ENCODE data around the gene ALOX5. TPM values are rescaled to one million over a fixed set of nuclear protein-coding genes. Genes with fewer than 3 reads are reported as not detected.
A peak's percentile ranks its signal among the peaks of the same experiment; 100 is the strongest.

ALOX5 gene
- total and polyA plus RNA-seq, 4 donors: 2.9 to 16.9 (median 8.4) TPM

DNA sequence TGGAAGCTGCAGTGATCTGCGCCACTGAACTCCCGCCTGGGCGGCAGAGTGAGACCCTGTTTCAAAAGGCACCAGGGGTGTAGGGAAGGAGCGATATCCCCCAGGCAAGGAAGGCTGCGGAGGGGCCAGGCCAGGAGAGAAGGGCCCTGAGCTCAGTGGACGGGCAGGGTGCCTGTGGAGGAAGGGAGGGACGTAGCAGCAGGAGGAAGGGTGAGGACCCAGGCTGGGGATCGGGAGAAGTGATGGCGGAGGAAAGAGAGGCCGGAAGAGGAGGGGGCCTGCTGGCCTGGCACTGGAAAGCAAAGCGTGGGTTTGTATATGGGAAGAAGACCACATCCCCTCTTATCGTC, 45.6 kb downstream of the ALOX5 start (continued):
- TF ChIP-seq, protein P1, sequence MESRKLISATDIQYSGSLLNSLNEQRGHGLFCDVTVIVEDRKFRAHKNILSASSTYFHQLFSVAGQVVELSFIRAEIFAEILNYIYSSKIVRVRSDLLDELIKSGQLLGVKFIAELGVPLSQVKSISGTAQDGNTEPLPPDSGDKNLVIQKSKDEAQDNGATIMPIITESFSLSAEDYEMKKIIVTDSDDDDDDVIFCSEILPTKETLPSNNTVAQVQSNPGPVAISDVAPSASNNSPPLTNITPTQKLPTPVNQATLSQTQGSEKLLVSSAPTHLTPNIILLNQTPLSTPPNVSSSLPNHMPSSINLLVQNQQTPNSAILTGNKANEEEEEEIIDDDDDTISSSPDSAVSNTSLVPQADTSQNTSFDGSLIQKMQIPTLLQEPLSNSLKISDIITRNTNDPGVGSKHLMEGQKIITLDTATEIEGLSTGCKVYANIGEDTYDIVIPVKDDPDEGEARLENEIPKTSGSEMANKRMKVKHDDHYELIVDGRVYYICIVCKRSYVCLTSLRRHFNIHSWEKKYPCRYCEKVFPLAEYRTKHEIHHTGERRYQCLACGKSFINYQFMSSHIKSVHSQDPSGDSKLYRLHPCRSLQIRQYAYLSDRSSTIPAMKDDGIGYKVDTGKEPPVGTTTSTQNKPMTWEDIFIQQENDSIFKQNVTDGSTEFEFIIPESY (IDR thresholded peaks at IDR 0.05): no peak

DNA sequence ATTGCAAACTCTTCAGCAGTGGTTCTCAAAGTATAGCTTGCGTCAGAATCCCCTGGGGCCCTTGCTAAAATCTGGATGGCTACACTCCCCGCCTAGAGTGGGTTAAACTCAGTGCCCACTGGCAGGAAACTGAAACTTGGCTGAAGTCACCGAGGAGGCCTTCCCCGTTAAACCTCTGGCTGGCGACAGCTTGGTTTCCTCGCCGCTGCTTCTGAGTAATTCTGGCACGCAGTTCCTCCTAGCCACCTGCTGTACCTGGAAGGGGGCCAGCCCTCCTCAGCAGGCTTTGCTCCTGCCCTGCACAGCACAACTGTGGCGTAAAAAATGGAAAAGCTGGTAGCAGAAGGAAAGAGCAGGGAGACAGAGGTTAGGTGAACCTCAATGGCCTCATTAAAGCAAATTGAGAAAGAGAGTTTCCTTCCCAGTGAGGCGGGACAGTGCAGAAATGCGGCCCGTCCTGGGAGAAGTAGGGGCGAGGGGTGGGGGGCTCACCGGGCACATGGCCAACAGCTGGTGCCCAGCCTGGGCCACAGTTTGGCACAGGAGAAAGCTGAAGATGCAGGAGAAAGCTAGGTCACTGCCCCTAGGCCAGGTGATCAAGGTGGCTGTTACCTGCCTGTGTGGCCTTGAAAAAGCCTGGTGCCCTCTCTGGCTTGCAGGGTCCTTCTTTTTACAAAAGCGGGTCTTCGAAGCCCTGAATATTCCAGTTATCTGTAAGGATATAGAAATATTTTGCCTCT, 46.6 kb downstream of the ALOX5 start:
- 48% methylated on average over 16 of the region's 16 CpGs for WGBS
- TF ChIP-seq SP1 (IDR thresholded peaks at IDR 0.05) (no peak), HNF4A (conservative IDR thresholded peaks at IDR 0.05) (no peak), YY1 (IDR thresholded peaks at IDR 0.05) (no peak), EGR1 (IDR thresholded peaks at IDR 0.05; ENCODE audit: low read depth in 2 of 2) (no peak), HNF4G (IDR thresholded peaks at IDR 0.05) (no peak), FOXA2 (IDR thresholded peaks at IDR 0.05) (no peak), TAF1 (conservative IDR thresholded peaks at IDR 0.05) (no peak), JUND (IDR thresholded peaks at IDR 0.05) (no peak), NR2F2 (IDR thresholded peaks at IDR 0.05) (no peak), GABPA (IDR thresholded peaks at IDR 0.05 in 1 of 2, conservative IDR thresholded peaks at IDR 0.05 in 1 of 2) (no peak), RAD21 (IDR thresholded peaks at IDR 0.05) (no peak), RXRA (IDR thresholded peaks at IDR 0.05) (no peak), FOXA1 (IDR thresholded peaks at IDR 0.05) (no peak)
- TF ChIP-seq, protein P2, sequence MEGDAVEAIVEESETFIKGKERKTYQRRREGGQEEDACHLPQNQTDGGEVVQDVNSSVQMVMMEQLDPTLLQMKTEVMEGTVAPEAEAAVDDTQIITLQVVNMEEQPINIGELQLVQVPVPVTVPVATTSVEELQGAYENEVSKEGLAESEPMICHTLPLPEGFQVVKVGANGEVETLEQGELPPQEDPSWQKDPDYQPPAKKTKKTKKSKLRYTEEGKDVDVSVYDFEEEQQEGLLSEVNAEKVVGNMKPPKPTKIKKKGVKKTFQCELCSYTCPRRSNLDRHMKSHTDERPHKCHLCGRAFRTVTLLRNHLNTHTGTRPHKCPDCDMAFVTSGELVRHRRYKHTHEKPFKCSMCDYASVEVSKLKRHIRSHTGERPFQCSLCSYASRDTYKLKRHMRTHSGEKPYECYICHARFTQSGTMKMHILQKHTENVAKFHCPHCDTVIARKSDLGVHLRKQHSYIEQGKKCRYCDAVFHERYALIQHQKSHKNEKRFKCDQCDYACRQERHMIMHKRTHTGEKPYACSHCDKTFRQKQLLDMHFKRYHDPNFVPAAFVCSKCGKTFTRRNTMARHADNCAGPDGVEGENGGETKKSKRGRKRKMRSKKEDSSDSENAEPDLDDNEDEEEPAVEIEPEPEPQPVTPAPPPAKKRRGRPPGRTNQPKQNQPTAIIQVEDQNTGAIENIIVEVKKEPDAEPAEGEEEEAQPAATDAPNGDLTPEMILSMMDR (IDR thresholded peaks at IDR 0.05; ENCODE audit: low read depth, low read length, missing input control): no peak
- TF ChIP-seq, protein P3, sequence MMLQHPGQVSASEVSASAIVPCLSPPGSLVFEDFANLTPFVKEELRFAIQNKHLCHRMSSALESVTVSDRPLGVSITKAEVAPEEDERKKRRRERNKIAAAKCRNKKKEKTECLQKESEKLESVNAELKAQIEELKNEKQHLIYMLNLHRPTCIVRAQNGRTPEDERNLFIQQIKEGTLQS (IDR thresholded peaks at IDR 0.05): no peak
- TF ChIP-seq, protein P4, sequence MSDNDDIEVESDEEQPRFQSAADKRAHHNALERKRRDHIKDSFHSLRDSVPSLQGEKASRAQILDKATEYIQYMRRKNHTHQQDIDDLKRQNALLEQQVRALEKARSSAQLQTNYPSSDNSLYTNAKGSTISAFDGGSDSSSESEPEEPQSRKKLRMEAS (IDR thresholded peaks at IDR 0.05): no peak
- TF ChIP-seq, protein P1 (IDR thresholded peaks at IDR 0.05): no peak
- TF ChIP-seq, protein P5, sequence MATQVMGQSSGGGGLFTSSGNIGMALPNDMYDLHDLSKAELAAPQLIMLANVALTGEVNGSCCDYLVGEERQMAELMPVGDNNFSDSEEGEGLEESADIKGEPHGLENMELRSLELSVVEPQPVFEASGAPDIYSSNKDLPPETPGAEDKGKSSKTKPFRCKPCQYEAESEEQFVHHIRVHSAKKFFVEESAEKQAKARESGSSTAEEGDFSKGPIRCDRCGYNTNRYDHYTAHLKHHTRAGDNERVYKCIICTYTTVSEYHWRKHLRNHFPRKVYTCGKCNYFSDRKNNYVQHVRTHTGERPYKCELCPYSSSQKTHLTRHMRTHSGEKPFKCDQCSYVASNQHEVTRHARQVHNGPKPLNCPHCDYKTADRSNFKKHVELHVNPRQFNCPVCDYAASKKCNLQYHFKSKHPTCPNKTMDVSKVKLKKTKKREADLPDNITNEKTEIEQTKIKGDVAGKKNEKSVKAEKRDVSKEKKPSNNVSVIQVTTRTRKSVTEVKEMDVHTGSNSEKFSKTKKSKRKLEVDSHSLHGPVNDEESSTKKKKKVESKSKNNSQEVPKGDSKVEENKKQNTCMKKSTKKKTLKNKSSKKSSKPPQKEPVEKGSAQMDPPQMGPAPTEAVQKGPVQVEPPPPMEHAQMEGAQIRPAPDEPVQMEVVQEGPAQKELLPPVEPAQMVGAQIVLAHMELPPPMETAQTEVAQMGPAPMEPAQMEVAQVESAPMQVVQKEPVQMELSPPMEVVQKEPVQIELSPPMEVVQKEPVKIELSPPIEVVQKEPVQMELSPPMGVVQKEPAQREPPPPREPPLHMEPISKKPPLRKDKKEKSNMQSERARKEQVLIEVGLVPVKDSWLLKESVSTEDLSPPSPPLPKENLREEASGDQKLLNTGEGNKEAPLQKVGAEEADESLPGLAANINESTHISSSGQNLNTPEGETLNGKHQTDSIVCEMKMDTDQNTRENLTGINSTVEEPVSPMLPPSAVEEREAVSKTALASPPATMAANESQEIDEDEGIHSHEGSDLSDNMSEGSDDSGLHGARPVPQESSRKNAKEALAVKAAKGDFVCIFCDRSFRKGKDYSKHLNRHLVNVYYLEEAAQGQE (IDR thresholded peaks at IDR 0.05): no peak
- Histone ChIP-seq H3K36me3 (ENCODE audit: control insufficient read depth in 4 of 4, insufficient read depth in 3 of 4, low read depth in 1 of 4, low read length in 3 of 4) (no peaks in the 10 kb centered on the region), H3K4me1 (ENCODE audit: control insufficient read depth in 4 of 4, insufficient read depth in 4 of 4, low read length in 3 of 4) (peaks cover 0 to 15% (median 10%) of the 10 kb centered on the region in 4 donors), H3K9me3 (ENCODE audit: control insufficient read depth in 4 of 4, low read length in 3 of 4) (no peaks in the 10 kb centered on the region), H3K9ac (ENCODE audit: low read depth in 1 of 2, low read length in 2 of 2) (no peak overlapping the region), H3K4me3 (ENCODE audit: low read depth in 1 of 3, low read length in 3 of 3) (no peak overlapping the region), H3K27me3 (ENCODE audit: control insufficient read depth in 4 of 4, insufficient read depth in 4 of 4, low read length in 3 of 4) (no peaks in the 10 kb centered on the region), H3K27ac (ENCODE audit: low read depth in 1 of 2, low read length in 2 of 2) (peak overlapping the region; percentile 42 to 58)
- DNase-seq (ENCODE audit: low spot score): peak; percentile 33
